GM12878 (cell line): ENCODE data around the gene ALG6.

ENCODE experiments used
- CTCF ChIP-seq, 3 experiments: IDR thresholded peaks in 2 of 3; conservative IDR thresholded peaks in 1 of 3; 2 replicates each; pipeline ENCODE4 v1.5.1; 2011; ENCODE audit warnings: low read depth in 3 of 3, low read length in 3 of 3, mild to moderate bottlenecking in 3 of 3, control low read depth in 2 of 3, moderate library complexity in 2 of 3, inconsistent platforms in 1 of 3, mixed read lengths in 1 of 3; ENCODE audit not compliant: control insufficient read depth in 2 of 3, insufficient read depth in 1 of 3; ENCODE audit errors: extremely low read depth in 1 of 3
- HDAC2 ChIP-seq: fragments of 200-600 bp; sonication (generic); IDR thresholded peaks from 2 replicates; pipeline ENCODE4 v1.6.1; 2017
- POLR2AphosphoS5 ChIP-seq: IDR thresholded peaks from 2 replicates; pipeline ENCODE4 v1.6.1; 2011; ENCODE audit warnings: mild to moderate bottlenecking, low read length, inconsistent platforms
- ZNF24 ChIP-seq: fragments of 450-650 bp; IDR thresholded peaks from 2 replicates; pipeline ENCODE4 v1.6.1; 2017; ENCODE audit warnings: antibody characterized with exemption, mild to moderate bottlenecking
- TF ChIP-seq, protein P1 (sequence below): IDR thresholded peaks from 2 replicates; pipeline ENCODE4 v1.6.1; 2012; ENCODE audit warnings: improper control_type of control experiment, low read depth, low read length; ENCODE audit not compliant: insufficient replicate concordance

DNA sequence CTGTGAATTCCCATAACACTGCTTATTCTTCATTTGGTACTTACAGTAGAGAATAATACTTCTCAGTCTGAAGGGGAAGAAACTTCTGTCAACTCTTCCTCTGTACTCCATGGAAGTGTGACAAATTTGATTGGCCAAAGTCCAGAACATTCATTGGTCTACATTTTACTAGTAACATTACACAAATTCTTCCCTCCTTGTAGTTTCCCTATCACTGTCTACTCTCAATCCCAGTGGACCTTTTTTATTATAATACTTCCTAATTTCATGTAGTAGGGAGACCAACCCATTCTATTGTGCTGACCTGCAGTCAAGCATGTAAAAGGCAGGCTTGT, 74.7 kb downstream of the ALG6 start:
- TF ChIP-seq CTCF (IDR thresholded peaks at IDR 0.05 in 2 of 3, conservative IDR thresholded peaks at IDR 0.05 in 1 of 3; ENCODE audit: control insufficient read depth in 2 of 3, extremely low read depth in 1 of 3, insufficient read depth in 1 of 3, low read depth in 3 of 3, low read length in 3 of 3) (no peak), HDAC2 (no peak), POLR2AphosphoS5 (no peak), ZNF24 (no peak)
- TF ChIP-seq, protein P1, sequence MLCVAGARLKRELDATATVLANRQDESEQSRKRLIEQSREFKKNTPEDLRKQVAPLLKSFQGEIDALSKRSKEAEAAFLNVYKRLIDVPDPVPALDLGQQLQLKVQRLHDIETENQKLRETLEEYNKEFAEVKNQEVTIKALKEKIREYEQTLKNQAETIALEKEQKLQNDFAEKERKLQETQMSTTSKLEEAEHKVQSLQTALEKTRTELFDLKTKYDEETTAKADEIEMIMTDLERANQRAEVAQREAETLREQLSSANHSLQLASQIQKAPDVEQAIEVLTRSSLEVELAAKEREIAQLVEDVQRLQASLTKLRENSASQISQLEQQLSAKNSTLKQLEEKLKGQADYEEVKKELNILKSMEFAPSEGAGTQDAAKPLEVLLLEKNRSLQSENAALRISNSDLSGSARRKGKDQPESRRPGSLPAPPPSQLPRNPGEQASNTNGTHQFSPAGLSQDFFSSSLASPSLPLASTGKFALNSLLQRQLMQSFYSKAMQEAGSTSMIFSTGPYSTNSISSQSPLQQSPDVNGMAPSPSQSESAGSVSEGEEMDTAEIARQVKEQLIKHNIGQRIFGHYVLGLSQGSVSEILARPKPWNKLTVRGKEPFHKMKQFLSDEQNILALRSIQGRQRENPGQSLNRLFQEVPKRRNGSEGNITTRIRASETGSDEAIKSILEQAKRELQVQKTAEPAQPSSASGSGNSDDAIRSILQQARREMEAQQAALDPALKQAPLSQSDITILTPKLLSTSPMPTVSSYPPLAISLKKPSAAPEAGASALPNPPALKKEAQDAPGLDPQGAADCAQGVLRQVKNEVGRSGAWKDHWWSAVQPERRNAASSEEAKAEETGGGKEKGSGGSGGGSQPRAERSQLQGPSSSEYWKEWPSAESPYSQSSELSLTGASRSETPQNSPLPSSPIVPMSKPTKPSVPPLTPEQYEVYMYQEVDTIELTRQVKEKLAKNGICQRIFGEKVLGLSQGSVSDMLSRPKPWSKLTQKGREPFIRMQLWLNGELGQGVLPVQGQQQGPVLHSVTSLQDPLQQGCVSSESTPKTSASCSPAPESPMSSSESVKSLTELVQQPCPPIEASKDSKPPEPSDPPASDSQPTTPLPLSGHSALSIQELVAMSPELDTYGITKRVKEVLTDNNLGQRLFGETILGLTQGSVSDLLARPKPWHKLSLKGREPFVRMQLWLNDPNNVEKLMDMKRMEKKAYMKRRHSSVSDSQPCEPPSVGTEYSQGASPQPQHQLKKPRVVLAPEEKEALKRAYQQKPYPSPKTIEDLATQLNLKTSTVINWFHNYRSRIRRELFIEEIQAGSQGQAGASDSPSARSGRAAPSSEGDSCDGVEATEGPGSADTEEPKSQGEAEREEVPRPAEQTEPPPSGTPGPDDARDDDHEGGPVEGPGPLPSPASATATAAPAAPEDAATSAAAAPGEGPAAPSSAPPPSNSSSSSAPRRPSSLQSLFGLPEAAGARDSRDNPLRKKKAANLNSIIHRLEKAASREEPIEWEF = no peak
